Nephron (organoid): ENCODE results near the gene RHCG.

Experiments
- H3K27ac Mint-ChIP-seq, 3 experiments: 2 replicates each; pipeline ENCODE4 v1.8.0; 2020; ENCODE audit warnings: mixed read lengths in 3 of 3, mild to moderate bottlenecking in 2 of 3, moderate library complexity in 1 of 3
- H3K27me3 Mint-ChIP-seq: 2 replicates; pipeline ENCODE4 v1.8.0; 2021; ENCODE audit warnings: low read depth, mild to moderate bottlenecking, moderate library complexity, mixed read lengths
- H3K36me3 Mint-ChIP-seq: 2 replicates; pipeline ENCODE4 v1.8.0; 2020; ENCODE audit warnings: low read depth, mixed read lengths
- H3K4me1 Mint-ChIP-seq: 2 replicates; pipeline ENCODE4 v1.8.0; 2020; ENCODE audit warnings: mixed read lengths
- H3K4me3 Mint-ChIP-seq, 3 experiments: 2 replicates each; pipeline ENCODE4 v1.8.0; 2020; ENCODE audit warnings: mild to moderate bottlenecking in 3 of 3, mixed read lengths in 3 of 3, moderate library complexity in 2 of 3
- H3K9me3 Mint-ChIP-seq: 2 replicates; pipeline ENCODE4 v1.8.0; 2020; ENCODE audit warnings: mixed read lengths
- CTCF ChIP-seq, 3 experiments: fragments of 200-600 bp; sonication (generic); IDR thresholded peaks; one replicate each; pipeline ENCODE4 v1.5.0; 2021; ENCODE audit warnings: antibody characterized with exemption in 3 of 3; ENCODE audit not compliant: unreplicated experiment in 3 of 3

RHCG gene

GRCh38 chr15:89480505-89480904 lies 15.9 kb downstream of the RHCG start:
- Mint-ChIP-seq H3K27me3 (peaks cover 70% of the 10 kb centered on the region), H3K4me3 (no peak overlapping the region), H3K36me3 (no peaks in the 10 kb centered on the region), H3K9me3 (no peaks in the 10 kb centered on the region), H3K4me1 (no peaks in the 10 kb centered on the region), H3K27ac (no peak overlapping the region)
- no peak for TF ChIP-seq CTCF (IDR thresholded peaks at IDR 0.05; ENCODE audit: unreplicated experiment in 3 of 3)

GRCh38 chr15:89479173-89479572 lies 17.2 kb downstream of the RHCG start:
- Mint-ChIP-seq H3K27me3 (peaks cover 77% of the 10 kb centered on the region), H3K36me3 (no peaks in the 10 kb centered on the region), H3K27ac (no peak overlapping the region), H3K4me3 (no peak overlapping the region), H3K9me3 (no peaks in the 10 kb centered on the region), H3K4me1 (no peaks in the 10 kb centered on the region)
- no peak for TF ChIP-seq CTCF (IDR thresholded peaks at IDR 0.05; ENCODE audit: unreplicated experiment in 3 of 3)

- Mint-ChIP-seq H3K4me1 (no peaks in the 10 kb centered on the region), H3K27me3 (peaks cover 77% of the 10 kb centered on the region), H3K4me3 (no peak overlapping the region), H3K27ac (no peak overlapping the region), H3K9me3 (no peaks in the 10 kb centered on the region), H3K36me3 (no peaks in the 10 kb centered on the region)
- no peak for TF ChIP-seq CTCF (IDR thresholded peaks at IDR 0.05; ENCODE audit: unreplicated experiment in 3 of 3)
Measured at GRCh38 chr15:89477411-89478242, 18.8 kb downstream of the RHCG start.

- Mint-ChIP-seq H3K4me3 (no peak overlapping the region), H3K9me3 (no peaks in the 10 kb centered on the region), H3K4me1 (peaks cover 1% of the 10 kb centered on the region), H3K27ac (no peak overlapping the region), H3K36me3 (no peaks in the 10 kb centered on the region), H3K27me3 (peaks cover 84% of the 10 kb centered on the region)
- no peak for TF ChIP-seq CTCF (IDR thresholded peaks at IDR 0.05; ENCODE audit: unreplicated experiment in 3 of 3)
Measured at GRCh38 chr15:89475661-89476060, 20.7 kb downstream of the RHCG start.

- peaks cover 8% of the 10 kb centered on the region for H3K4me1 Mint-ChIP-seq
- peaks cover 80% of the 10 kb centered on the region for H3K27me3 Mint-ChIP-seq
- H3K36me3 Mint-ChIP-seq = no peaks in the 10 kb centered on the region
- TF ChIP-seq CTCF (IDR thresholded peaks at IDR 0.05; ENCODE audit: unreplicated experiment in 3 of 3) = peak; percentile 67 to 76 (median 74)
- no peak overlapping the region for H3K4me3 Mint-ChIP-seq
- no peak overlapping the region for H3K27ac Mint-ChIP-seq
- H3K9me3 Mint-ChIP-seq = no peaks in the 10 kb centered on the region
Measured at GRCh38 chr15:89472785-89473256, 23.6 kb downstream of the RHCG start.
